GM04504 (cell line): Measurements from ENCODE around the gene ERH.
"Not testable (repeated sequence)": the region's sequence is repeated elsewhere in the genome, so short reads cannot be mapped to it uniquely, and the experiment has no call there.

Experiments
- DNase-seq: peaks from one replicate; pipeline ENCODE4 v3.0.0-alpha.2; 2012; ENCODE audit warnings: low read depth

Gene ERH

GRCh38 chr14:69395929-69396328 lies 2.2 kb downstream of the ERH start:
- DNase-seq: no peak

- DNase-seq: no peak
Measured at GRCh38 chr14:69392481-69392880, 5.6 kb downstream of the ERH start.

DNA sequence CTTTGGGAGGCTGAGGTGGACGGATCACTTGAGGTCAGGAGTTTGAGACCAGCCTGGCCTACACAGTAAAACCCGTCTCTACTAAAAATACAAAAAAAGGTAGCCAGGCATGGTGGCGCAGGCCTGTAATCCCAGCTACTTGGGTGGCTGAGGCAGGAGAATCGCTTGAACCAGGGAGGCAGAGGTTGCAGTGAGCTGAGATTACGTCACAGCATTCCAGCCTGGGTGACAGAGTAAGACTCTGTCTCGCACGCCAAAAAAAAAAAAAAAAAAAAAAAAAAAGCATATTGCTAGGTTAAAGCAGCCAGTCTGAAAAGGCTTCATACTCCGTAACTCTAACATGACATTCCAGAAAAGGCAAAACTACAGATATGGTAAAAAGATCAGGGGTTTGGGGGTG lies 6.7 kb downstream of the ERH start:
- not testable (repeated sequence) for DNase-seq

DNA sequence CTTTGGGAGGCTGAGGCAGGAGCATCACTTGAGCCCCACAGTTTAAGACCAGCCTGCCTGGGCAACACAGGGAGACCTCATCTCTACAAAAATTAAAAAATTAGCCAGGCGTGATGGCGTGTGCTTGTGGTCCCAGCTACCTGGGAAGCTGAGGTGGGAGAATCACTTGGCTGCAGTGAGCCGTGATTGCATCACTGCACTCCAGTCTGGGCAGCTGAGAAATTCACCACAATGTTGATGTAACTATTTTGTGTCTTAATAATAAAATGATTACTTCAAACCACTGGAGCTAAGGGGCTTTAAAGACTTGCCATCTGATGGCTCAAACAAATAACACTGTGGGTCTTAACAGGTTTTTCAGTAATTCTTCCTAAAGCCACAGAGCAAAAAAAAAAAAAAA lies 10.8 kb downstream of the ERH start:
- DNase-seq: no peak

- no peak for DNase-seq
Measured at GRCh38 chr14:69378274-69378673, 19.8 kb downstream of the ERH start.

DNA sequence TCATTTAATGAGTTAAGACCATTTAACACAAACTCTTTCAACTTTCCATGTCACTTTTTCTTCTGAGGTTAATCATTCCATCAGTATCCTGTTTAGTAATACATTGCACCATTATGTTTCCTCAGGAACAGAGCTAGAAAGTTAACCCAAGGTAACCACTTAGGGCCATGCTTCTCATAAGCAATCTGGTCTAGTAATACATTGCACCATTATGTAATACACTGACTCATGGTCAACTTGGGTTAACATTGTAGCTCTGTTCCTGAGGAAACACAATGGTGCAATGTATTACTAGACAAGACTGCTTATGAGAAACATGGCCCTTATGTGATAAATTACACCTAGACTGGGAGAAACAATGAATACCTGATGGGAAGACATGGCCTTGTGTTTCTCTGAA lies 21.7 kb downstream of the ERH start:
- no peak for DNase-seq

- DNase-seq: no peak
Measured at GRCh38 chr14:69375722-69376121, 22.4 kb downstream of the ERH start.

GRCh38 chr14:69375182-69375581 lies 22.9 kb downstream of the ERH start:
- DNase-seq: no peak

- no peak for DNase-seq
Measured at GRCh38 chr14:69374235-69374634, 23.9 kb downstream of the ERH start.

DNA sequence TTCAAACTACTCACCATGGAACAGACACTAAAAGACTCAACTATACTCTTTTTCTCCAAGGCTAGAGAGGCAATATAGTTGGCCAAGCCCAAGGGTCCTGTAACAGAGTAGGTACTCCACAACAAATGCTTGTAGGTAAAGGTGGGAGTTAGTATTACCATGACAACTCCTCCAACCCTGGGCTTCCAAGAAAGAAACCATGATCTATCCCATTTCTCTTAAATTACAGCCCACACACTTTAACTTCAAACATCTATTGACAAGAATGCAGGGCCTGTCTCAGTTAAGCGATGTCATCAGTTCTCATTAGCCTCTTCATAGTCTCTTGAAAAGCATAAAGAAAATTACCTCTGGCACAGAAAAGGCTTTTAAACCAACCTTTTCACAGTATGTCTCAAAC lies 25.0 kb downstream of the ERH start:
- no peak for DNase-seq

DNA sequence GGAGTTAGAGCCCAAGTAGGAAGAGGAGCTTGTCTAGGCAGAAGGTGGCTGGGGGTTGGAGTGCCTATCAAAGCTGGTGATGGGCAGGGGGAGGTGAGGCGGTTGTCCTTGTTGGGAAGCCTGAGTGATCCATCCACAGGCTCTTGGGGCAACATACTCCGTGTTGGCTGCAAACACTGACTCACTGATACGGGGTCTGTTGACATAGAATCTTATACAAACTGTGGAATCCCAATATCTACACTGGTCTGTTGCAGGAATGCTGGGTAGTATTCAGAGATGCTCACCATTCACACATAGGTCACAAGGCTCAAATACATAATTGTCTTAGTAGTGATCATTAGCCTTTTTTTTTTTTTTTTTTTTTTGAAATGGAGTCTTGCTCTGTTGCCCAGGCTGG lies 26.0 kb downstream of the ERH start:
- DNase-seq: no peak

DNA sequence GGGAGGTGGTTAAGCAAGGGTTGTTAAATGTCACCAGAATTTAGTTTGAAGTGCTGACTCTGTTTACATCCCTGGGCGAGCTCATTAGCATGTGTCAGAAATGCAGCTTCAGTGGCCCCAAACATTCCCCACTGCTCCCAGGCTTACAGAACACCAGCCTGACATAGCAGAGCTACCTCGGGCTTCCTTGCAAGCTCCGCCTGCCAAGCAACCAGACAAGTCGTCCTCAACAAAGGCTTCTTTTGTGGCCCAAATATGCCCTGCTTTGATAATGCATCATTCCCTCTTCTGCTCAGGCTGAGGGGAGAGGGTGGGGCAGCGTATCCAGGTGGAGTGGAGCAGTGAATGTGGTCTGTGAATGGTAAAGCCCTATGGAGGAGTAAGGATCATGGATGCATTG lies 28.0 kb downstream of the ERH start:
- no peak for DNase-seq

- no peak for DNase-seq
Measured at GRCh38 chr14:69368381-69368780, 29.7 kb downstream of the ERH start.

DNA sequence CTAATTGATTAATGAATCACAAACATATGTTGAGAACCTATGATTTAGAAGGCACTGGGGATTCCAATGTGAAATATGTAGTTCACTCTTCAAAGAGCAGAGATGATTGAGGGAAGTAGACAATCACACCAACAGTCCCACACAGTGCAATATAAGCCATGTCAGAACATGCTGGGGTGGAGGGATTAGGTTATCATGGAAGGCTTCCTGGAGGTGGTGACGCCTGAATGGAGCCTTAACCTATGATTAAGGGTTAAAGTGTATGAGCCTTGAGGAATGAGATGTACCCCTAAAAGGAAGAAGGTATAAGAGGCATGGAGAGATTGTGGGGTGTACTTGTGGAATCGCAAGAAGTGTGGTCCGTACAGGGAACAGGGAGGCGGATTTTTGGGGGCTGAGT lies 31.3 kb downstream of the ERH start:
- no peak for DNase-seq

- no peak for DNase-seq
Measured at GRCh38 chr14:69366069-69366468, 32.0 kb downstream of the ERH start.

DNA sequence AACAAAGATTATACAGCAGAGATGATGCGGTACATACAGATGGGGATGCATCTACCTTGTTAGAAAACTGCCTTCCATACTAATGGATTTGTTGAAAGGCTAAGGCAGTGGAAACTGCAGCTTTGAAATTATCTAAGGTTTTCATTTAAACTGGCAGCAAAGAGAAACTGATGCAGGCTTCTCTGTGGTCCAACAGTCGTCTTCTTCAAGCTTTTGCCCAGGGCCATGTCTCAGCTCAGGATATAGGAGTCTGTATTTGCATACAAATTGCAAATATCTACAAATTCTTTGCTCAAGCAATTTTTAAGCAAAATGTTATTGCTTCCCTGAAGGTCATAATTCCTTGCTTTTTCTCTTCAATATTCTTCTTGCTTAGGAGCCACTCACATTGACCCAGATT lies 33.7 kb downstream of the ERH start:
- no peak for DNase-seq

DNA sequence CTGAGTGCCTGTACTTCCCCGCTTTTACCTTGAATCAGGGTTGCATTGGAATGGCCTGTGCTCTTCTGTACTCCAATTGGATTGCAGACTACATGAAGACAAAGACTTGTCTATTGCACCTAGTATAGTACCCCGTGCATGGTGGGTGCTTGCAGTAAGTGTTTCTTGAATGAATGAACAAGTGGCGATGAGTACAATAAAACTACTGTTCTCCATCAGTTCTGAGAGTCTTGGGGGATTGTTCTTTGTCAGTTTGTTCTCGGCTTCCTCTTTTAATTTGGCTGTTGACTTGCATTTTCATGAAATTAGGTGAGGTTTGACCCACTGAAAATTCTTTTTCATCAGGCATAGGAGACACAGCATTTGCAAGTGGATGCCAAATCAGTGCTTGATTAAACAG lies 34.1 kb downstream of the ERH start:
- no peak for DNase-seq

DNA sequence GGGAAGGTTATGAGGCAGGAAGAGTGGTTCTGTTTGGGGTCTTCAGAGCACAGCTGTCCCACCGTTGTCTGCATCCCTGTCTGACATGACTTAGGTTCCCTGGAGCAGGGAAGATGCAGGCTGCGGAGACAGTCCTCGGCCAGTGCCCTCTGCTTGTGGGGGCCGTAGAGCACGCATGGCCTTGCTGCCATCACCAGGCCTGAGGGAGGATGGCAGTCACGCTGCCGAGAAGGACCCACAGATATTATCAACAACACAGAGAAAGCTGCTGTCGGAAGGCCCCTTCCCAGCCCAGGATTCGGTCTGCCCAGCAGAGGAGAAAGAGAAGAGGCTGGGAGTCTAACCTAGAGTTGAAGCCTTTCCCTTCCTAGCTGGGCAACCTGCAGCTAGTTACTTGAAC lies 35.0 kb downstream of the ERH start:
- no peak for DNase-seq

DNA sequence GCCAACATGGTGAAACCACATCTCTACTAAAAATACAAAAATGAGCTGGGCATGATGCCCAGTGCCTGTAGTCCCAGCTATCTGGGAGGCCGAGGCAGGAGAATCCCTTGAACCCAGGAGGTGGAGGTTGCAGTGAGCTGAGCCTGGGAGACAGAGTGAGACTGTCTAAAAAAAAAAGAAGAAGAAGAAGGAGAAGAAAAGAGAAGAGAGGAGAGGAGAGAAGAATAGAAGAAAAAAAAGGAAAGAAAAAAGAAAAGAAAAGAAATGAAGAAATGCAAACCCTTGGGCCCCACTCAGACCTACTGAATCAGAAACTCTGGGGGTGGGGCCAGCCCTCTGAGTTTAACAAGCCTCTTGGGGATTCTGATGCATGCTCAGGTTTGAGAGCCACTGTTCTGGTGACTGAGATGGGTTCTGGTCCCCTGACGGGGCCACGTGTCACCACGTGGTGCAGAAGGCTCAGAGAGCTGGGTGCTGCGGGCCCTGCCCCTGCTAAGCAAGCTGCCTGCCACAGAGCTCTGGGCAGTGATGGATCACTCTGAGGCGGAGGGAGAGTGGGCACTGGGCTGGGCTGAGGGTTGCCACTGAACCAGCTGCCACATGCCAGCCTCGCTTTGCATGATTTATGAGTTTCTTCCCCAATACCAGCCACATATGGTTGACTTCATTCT lies 37.5 kb downstream of the ERH start:
- no peak for DNase-seq

GRCh38 chr14:69358966-69359365 lies 39.1 kb downstream of the ERH start:
- DNase-seq: no peak

DNA sequence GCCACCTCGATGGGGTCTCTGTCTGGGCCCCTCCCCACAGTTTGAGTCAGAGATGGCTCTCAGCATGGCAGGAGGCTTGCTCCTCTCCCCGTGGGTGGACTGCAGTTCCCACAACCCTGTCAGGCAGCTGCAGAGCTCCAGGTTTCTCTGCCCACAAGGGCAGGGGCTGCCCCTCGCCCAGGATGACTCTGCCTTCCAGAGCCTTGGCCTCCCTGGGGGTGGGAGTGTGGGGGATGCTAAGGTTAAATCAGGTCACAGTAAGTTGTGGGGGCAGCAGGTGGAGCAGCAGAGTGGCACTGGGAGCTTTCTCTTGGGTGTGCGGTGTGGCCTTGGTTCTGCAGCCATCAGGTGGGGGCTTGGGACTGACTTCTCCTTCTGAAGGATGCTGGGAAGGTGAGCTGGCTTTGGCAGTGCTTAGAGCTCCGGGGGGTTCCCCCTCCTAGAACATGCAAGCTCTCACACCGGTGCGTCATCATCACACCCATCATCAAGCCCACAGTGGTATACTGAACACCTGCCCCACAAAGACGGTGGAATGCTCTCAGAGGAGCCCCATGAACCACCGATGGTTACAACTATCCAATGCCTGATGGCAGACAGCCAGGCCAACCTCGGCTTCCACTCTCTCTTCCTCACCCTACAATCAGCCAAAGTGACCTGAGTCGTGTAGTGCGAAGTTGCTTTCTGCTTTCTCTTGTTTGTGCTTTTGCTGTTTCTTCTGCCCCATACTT lies 39.7 kb downstream of the ERH start:
- no peak for DNase-seq

GRCh38 chr14:69357544-69358200 lies 40.4 kb downstream of the ERH start:
- no peak for DNase-seq

GRCh38 chr14:69356903-69357543 lies 41.1 kb downstream of the ERH start:
- no peak for DNase-seq
